ENCODE data around the gene IRF6.
"Not testable (repeated sequence)": the region's sequence is repeated elsewhere in the genome, so short reads cannot be mapped to it uniquely, and the experiment has no call there.

Gene IRF6

DNA sequence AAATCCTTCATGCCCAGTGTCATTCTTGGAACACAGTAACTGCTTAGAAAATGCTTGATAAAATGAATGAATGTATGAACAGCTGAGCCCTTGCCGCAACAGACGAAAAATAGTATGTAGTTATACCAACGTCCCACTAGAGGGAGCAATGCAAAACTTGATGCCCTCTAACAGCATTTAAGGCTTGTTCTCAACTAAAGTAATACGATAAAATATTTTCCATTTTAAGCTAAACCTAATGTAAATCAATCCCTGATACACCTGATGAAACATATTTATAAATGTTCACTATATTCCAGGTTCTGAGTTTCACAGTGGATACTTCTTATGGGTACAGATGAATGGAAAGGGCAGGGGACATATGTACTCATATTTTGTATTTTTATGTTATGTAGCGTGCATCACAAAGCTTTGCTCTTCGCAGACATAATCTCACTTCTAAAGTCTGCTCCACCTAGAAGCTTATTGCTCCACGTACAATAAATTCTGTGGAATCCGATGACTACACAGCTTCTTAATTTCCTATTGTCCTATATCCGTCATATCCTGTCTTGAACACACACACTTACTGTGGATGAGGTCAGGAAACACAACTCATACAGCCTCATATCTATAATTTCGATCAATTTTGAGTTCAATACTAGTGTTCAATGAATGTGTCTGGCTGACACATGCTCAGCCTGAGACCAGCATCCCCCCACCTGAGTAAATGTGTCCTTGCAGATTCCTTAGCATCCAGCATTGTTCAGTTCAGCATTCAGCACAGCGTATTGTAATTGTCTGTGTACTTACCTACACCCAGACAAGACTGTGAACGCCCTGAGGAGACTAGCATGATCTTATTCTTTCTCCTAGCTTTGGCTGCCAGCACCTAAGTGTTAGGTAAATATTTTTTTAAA lies 17.4 kb upstream of the IRF6 start:
- peak; percentile 82 for DNase-seq (ENCODE audit: low read depth)

DNA sequence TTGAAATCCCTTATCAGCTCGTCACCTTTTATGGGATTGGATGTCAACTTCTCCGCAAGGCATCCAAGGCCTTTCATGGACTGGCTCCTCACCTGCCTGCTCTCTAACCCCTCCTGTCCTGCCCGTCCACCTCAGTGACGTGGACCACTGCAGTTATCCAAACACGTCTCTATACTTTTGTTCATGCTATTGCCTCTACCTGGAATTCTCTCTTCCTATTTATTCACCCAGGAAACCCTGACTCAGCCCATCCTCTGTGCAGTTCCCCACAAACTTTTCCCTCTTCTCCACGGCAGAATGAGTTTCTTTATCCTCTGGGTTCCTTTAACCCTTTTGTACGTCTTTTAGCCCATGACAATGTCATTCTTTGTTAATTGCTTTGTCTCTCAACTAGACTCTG lies 16.8 kb upstream of the IRF6 start:
- no peak for DNase-seq (ENCODE audit: low read depth)

DNA sequence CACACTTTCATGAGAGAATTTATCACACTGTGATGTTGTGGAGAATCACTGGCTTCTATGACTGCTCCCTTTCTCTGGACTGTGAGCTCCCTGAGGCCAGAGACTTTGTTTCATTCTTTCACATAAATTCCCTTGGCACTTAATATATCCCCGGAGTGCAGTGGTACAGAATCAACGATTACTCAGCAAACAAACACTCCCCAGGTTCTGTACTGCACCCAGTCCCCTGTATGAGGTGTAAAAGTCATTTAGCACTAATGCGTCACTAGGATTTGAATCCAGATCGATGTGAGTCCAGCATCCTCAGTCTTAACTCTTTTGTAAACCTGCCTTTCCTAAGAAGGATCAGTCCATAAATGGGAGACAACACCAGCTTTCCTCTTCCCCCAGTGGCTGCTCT lies 15.0 kb upstream of the IRF6 start:
- DNase-seq (ENCODE audit: low read depth), result no peak

DNA sequence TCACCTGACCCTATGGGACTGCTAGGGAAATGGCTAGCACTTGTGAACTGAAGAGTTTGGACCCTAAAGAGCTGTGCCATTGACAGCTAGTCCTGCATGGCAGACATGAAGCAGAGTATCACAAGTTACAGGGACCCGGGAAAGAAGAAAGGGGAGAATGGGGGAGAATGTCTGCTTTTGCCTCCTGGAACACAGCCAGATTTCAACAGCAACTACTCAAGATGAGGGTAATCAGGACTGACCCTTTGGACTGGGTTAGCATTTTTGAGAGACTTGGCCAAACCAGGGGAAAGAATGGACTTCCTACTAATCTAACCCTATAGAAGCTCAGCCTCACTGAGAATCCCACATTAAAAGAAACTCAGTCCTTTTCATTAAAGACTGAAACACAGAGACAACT lies 13.1 kb upstream of the IRF6 start:
- DNase-seq (ENCODE audit: low read depth), result no peak

DNA sequence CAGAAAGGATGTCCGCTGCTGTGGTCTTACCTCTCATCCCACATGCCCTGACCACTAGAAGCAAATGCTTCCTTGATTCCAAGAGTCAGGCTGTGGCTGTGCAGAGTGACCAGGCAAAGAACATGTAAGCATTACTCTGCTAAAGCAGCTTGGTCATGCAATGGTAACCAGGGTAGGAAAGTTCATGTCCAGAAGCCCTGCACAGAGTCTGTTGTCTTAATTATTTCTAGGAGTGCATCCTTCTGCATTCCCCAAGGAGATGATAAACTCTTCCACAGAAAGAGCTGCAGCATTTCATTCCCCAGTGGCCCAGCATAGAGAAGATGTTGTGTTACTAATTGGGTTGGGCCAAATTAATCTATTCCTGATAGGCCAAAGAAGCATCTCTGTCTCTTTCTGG lies 11.7 kb upstream of the IRF6 start:
- no peak for DNase-seq (ENCODE audit: low read depth)

DNA sequence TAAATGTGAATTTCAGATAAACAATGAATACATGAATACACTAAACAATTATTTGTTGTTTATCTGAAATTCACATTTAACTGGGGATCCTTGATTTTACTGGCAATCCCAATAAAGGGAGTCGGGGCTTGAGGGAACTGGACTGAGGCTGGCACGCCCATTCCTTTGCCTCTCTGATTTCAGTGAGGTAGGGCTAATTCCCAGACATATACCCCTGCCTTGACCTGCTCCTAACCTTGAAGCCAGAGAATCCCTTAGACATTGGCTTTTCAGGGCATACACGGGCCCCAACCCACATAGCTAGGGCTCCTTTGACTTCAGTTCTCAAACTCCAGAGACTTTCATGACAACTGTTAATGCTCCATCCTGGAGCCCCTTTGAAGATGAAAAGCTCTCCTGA lies 11.0 kb upstream of the IRF6 start:
- no peak for DNase-seq (ENCODE audit: low read depth)

DNA sequence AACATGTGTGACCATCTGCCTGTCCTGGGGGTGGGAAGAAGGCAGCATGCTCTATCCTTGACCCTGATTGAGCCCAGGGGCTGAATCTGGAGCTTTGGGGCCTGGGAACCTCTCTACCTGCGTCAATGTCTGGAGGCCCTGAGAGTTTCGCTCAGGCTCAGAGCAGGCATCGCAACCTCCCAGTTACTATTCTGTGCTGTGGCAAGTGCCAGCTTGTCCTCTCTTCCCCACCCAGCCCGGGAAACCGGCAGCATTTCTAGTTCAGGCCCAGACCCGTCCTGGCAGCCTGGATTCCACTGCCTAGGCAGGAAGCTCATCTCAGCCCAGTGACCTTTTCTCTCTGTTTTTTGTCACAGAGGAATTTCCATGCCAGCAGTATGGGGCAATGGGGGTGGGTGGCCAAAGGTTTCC lies 10.0 kb upstream of the IRF6 start:
- no peak for DNase-seq (ENCODE audit: low read depth)

DNA sequence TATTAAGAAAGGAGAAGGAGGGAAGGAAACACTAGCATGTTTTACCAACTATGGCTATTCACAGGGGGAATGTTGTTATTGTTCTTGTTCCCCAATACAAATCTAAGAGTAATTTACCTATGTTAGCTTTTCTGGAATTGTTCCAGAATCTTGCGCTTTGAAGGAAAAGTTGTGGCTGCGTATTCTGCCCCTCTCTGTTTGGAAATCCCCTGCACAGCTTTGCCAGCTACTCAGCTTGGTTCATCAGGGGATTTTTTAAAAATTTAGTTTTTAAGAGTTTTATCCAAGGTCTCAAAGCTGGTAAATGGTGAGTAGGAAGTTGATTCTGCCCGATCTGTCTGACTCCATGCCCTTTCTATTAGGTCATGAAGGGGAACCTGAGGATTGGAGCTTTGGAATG lies 9.5 kb upstream of the IRF6 start:
- DNase-seq (ENCODE audit: low read depth), result no peak

DNA sequence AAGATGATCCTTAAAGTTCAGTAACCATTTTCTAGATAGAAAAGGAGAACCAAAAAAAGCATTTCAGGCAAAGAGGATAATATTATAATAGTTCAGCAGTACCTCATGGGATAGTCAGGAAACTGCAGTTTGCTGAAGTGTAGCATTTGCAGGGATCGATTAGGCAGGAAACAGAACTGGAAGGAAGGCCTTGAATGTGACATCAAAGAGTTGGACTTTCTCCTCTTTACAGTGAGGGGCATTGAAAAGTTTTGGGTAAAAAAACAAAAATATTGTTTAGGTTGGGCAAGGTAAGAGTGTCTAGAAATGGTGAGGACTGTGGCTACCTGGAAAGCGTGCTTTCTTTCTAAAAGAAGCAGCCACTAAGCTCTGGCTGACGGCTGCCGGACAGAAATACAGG lies 8.0 kb upstream of the IRF6 start:
- DNase-seq (ENCODE audit: low read depth), result no peak

DNA sequence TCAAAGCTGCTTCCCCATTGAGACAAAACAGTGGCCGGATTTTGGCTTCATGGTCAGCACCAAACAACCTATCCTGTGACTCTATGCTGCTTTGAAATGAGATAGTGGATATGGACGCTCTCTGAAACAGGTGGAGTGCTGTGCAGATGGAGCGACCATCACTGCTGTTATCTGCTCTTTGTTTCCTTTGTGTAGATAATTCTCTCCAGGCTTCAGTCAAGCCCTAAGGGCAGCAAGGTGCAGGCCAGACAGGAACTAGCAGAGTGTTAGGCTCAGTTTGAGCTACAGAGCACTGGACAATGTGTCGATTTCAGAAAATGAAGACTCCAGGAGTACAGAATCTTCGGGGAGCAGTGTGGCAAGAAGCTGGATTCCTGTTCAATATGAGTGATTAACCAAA lies 4.8 kb upstream of the IRF6 start:
- DNase-seq (ENCODE audit: low read depth), result no peak

DNA sequence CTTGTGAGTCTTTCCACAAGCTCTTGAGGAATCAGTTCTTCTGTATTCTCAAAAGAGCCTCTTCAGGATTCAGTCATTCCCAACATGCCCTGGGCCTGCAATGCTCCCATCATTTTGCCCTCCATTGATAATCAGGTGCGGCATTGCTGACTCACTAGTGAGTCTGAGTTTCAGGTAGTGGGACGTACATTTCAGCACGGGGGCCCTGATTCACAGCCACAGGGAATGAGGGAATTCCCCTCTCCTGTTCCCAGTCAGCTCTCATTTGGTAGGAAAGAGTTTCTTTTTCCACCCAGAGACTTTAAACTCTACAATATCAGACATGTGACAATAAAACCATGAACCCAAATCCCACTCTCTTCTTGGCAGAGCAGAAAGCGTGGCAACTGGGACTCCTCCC lies 3.7 kb upstream of the IRF6 start:
- no peak for DNase-seq (ENCODE audit: low read depth)

DNA sequence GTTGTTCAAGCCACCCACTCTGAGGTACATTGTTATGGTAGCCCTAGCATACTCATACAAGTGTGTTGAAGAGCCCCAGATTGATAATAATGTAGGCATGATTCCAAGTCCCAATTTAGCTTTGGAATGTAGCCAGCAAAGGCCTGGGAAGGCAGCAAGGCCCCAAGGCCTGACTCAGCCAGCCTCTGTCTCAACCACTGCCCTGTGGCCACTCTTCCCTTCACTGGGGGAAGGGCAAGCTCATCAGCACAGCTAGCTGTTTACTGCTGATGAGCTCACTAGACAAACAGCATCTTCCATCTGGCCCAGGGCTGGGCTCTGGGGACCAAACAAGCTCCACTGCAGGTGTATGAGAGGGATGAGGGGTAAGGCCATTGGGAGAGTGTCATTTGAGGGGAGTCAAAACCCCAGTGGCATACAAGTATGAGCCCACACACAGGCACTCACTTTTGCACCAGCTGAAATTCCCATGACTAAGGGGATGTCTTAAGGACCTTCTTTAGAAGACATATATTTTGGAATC lies 2.2 kb upstream of the IRF6 start:
- DNase-seq (ENCODE audit: low read depth), result peak; percentile 98

DNA sequence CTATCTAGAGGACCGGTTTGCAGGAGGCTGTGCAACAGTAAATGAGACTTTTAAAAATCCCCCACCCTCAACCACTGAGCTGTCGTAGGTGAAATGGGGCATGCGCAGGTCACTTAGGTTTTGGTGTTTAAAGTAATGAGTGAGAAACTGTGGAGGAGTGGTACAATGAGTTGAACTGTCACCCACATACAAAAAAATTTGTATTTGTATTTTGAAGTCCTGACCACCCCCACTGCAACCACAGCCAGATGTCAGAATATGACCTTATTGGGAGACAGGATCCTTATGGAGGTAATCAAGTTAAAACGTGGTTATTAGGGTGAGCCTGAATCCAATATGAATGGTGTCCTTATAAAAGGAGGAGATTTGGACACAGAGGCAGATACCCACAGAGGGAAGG lies 1.6 kb upstream of the IRF6 start:
- no peak for DNase-seq (ENCODE audit: low read depth)

DNA sequence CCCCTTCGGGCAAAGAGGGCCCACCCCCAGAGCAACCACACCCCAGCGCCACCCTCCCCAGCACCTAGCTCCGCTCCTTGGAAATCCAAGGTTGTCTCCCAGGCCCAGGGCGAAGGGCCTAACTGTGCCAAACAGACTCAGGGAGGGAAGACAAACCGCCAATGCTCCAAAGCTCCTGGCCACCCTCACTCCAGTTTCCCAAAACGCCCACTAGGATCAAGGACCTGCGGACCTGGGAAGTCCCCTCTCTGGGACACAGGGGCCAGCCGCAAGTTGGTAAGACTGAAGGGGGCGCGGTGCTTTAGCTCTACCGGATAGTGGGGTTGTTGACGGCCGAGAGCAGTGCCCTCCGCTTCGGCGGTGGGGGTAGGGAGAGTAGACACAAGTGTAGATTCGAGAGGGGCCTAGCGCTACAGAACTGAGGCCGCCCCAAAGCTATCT lies 581 bp downstream of the IRF6 start:
- DNase-seq (ENCODE audit: low read depth), result no peak

DNA sequence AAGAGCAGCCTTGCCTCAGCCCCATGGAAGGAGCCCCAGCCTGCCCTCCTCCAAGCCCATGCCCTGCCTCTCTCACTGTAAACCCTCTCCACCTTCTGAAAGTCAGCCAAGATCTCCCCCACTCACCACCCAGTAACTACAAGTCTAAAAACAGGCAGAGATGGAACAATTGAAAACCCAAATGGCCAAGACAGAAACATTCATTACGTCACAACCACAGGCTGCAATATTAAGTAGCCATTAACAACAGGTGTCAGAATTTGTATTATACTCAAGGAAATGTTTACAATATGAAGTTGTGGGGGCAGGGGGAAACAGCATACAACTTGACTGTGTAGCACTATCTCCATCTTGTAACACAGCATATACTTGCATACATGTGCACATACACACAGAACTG lies 2.4 kb downstream of the IRF6 start:
- no peak for DNase-seq (ENCODE audit: low read depth)

DNA sequence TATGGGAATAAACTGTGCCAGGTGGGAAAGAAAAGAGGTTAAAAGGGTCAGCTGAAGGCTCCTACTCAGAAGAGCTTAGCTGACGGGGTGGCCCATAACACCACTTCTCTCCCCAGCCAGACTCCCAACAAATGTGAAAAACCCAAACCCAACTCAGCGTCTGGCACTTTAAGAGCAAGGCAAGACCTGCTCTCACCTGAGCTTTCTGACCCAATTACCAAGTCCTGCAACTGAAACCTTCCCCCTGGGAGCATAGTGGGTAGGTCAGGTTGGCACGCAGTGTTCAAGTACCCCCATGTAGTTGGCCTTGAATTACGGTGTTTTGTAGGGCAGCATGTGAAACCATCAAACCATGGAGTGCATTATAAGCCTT lies 3.2 kb downstream of the IRF6 start:
- no peak for DNase-seq (ENCODE audit: low read depth)

DNA sequence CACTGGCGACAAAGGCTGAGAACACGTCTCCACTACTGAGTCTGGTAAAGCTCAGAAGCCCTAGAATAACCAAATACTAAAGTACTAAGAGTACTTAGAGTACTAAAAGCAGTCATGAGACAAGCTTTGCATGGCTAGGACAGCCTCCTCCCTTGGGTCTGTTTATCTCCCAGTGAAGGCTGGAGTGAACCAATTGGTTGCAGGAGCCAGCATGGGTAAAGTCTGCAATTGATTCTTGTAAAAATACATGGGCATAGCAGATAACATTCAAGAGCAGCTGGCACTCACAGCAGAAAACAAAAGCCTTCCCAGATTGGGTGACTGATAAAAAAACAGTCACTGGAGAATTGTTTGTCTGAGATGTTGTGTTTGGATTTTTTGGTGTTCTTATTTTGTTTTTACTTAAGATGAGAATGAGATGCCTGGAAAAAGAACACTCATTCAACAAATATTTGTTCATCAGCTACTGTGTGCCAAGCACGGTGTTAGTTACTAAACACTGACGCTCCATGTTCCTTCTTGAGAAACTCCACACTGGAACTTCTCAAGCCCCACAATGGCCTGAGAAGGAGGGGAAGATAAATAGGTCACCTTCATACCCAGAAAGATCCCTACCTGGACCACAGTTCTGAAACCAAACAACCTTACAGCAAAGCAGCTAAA lies 3.7 kb downstream of the IRF6 start:
- DNase-seq (ENCODE audit: low read depth), result no peak

DNA sequence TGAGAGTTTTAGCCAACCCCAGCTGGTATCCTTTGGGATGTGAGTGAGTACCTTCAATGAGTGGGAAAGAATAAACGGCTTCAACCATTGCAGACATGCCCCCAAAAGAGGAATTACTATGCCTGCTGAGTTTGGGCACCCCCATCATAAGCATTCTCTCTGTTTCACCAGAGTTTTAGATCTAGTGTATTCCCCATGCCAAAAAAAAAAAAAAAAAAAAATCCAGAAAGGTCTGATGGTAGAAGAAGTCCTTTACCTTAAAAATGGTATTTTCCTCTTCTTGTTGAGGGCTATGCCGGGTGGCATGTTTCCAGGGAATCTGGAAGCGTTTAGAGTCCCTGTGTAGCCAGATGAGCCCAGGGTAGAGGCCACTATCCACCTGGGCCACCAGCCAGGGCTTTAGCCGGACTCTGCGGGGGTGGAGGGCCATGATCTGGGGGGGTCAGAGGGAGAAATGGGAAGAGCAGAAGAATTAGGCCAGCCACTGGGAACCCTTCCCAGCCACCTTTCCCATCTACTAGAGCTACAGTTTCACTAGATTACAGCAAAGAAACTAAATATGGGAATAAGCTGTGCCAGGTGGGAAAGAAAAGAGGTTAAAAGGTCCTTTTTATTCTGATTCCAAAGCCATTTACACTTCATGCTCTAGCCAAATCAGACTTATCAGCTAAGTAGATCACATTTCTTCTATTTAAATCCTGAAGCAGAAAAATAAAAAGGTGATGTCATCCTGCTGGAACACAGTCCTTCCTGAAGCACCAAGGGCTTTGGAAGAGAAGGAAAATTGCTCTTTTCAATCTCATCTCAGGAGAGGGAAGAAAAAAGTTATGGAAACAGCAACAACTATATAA lies 4.7 kb downstream of the IRF6 start:
- no peak for DNase-seq (ENCODE audit: low read depth)

DNA sequence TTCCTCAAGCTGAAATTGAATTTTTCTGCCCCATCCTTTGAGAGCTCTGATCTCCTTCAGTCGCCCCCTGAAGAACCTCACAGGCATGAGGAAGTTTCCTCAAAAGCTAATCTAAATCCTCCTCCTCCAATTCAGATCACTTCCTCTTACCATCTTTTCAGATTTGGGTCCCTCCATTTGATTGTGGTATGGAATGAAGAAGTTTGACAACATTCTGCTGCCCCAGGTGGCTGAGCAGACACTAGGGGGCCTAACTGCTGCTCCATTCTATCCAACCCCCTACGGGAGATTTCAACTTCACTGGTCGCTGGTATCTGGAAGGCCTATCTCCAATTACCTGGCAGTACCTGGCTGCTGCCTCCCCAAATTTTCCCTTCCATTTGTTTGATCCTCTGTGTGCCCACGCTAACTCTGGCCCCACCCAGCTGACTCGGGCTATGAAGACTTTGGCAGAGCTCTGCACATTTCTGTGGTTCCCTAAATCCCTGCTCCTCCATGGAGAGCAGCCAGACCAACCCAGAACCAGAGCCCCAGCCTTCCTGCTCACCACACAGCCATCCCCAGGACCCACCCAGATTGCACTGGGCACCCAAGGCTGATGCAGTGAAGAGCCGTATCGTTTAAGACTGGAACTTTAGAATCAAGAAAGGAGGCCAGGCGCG lies 7.8 kb downstream of the IRF6 start:
- no peak for DNase-seq (ENCODE audit: low read depth)

DNA sequence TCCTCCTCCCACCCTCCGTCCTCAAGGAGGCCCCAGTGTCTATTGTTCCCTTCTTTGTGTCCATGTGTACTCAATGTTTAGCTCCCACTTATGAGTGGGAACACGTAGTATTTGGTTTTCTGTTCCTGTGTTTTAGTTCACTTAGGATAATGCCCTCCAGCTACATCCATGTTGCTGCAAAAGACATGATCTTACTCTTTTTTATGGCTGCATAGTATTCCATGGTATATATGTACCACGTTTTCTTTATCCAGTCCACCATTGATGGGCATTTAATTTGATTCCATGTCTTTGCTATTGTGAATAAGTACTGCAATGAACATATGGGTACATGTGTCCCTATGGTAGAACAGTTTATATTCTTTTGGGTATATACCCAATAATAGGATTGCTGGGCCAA lies 12.2 kb downstream of the IRF6 start:
- DNase-seq (ENCODE audit: low read depth), result not testable (repeated sequence)

DNA sequence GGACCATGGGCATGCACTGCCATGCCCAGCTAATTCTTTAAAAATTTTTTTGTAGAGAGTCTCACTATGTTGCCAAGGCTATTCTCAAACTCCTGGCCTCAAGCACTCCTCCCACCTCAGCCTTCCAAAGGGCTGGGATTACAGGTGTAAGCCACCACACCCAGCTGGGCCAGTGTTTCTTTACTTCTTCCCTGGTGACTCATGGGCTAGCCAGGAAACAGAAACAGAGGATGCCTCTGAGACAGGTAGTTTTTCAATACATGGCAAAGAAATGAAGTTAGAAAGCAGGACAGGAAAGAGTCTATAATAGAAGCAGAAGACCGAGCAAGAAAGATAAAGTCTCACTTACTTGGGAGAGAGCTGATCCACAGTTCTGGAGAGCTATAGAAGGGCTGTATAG lies 14.0 kb downstream of the IRF6 start:
- DNase-seq (ENCODE audit: low read depth), result no peak

All from iris pigment epithelial cell (primary cell).